Measurements from ENCODE around the gene TP53I11. TPM values are rescaled to one million over a fixed set of nuclear protein-coding genes. Genes with fewer than 3 reads are reported as not detected.

The TP53I11 gene
- total and polyA plus RNA-seq, 2 experiments from 2014 or later: 23.5 to 43.9 TPM

DNA sequence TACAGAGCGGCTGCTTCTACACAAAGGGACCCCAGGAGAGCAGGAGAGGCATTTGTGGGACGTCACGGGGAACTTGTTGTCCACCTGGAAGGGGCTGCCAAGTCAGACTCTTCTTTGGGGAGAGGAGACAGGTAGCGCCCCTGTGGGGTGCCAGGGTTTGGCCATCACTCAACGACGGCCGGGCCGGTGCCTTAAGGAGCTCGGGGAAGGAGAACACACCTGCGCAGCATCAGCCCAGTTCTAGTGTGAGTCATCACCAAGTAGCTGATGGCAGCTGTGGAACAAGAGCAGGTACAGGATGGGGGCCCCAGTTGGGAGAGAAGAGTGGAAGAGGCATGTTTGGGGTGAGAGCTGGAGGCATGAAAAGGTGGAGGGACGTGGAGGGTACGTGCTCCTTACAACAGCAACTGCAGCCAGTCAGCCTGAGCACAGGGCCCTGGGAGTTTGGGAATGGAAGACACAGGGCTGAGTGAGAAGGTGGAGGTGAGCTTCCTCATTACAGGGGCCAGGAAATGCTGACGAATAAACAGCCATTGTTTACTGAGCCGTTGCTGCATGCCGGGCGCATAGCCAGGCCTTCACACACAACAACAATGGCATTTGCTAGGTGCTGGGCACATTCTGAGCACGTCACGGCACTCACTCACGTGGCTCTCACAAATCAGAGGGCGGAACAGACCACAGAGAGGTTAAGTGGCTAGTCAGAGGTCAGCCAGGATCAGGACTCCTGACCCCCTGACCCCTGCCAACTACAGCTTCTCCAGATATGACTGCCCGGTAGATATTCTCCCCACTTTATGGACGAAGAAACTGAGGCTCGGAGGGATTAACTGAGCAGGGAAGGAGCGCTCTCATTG lies 29.1 kb upstream of the TP53I11 start:
- Histone ChIP-seq H3K4me3 (no peak overlapping the region), H3K27me3 (ENCODE audit: insufficient read depth) (no peaks in the 10 kb centered on the region), H3K36me3 (ENCODE audit: insufficient read depth) (no peaks in the 10 kb centered on the region), H3K79me2 (replicated peaks; ENCODE audit: insufficient read depth) (no peaks in the 10 kb centered on the region), H4K20me1 (replicated peaks; ENCODE audit: insufficient read depth) (no peaks in the 10 kb centered on the region), H3F3A (replicated peaks; ENCODE audit: low read depth) (0 out of 2 replicates have a peak, but pooled peaks cover 6% of the 10 kb centered on the region), H3K4me1 (ENCODE audit: insufficient read depth) (peaks cover 16% of the 10 kb centered on the region; the same call in 1 of the 2 replicates), H2AFZ (peak overlapping the region; percentile 97), H3K4me2 (peak overlapping the region; percentile 51), H3K27ac (ENCODE audit: low read depth) (no peak overlapping the region), H3K9me2 (ENCODE audit: insufficient read depth) (no peaks in the 10 kb centered on the region)
- DNase-seq (ENCODE audit: low spot score): peak; percentile 43
- no peak for TF ChIP-seq EZH2phosphoT487 (IDR thresholded peaks at IDR 0.05; ENCODE audit: unreplicated experiment)
- peak; percentile 30 for ATAC-seq
- Mint-ChIP-seq H3K36me3 (ENCODE audit: low read depth) (no peaks in the 10 kb centered on the region), H3K9me3 (no peaks in the 10 kb centered on the region), H3K4me1 (peaks cover 25% of the 10 kb centered on the region), H3K27me3 (ENCODE audit: insufficient read depth, low read depth, poor library complexity) (peaks cover 12% of the 10 kb centered on the region), H3K27ac (peak overlapping the region; percentile 15; the same call in 1 of the 2 replicates), H3K4me3 (peak overlapping the region; percentile 2; the same call in 1 of the 3 replicates)

GRCh38 chr11:44978961-44979331 lies 28.3 kb upstream of the TP53I11 start:
- Histone ChIP-seq H3K36me3 (ENCODE audit: insufficient read depth) (no peaks in the 10 kb centered on the region), H3K4me3 (no peak overlapping the region), H3K27me3 (ENCODE audit: insufficient read depth) (no peaks in the 10 kb centered on the region), H4K20me1 (replicated peaks; ENCODE audit: insufficient read depth) (no peaks in the 10 kb centered on the region), H3F3A (replicated peaks; ENCODE audit: low read depth) (0 out of 2 replicates have a peak, but pooled peaks cover 6% of the 10 kb centered on the region), H2AFZ (peak overlapping the region; percentile 97; the same call in 1 of the 2 replicates), H3K9me2 (ENCODE audit: insufficient read depth) (no peaks in the 10 kb centered on the region), H3K79me2 (replicated peaks; ENCODE audit: insufficient read depth) (no peaks in the 10 kb centered on the region), H3K27ac (ENCODE audit: low read depth) (no peak overlapping the region), H3K4me1 (ENCODE audit: insufficient read depth) (peaks cover 16% of the 10 kb centered on the region; the same call in 1 of the 2 replicates), H3K4me2 (peak overlapping the region; percentile 51; the same call in 1 of the 2 replicates)
- Mint-ChIP-seq H3K4me1 (peaks cover 26% of the 10 kb centered on the region), H3K4me3 (no peak overlapping the region), H3K27ac (0 out of 2 replicates have a peak overlapping the region, but pooled peaks have one; percentile 15), H3K9me3 (no peaks in the 10 kb centered on the region), H3K27me3 (ENCODE audit: insufficient read depth, low read depth, poor library complexity) (peaks cover 12% of the 10 kb centered on the region), H3K36me3 (ENCODE audit: low read depth) (no peaks in the 10 kb centered on the region)
- TF ChIP-seq ZNF114 (CRISPR knock-in tag; IDR thresholded peaks at IDR 0.05): no peak
- DNase-seq (ENCODE audit: low spot score): no peak
- ATAC-seq: peak; percentile 9

GRCh38 chr11:44978274-44978960 lies 27.7 kb upstream of the TP53I11 start:
- peaks cover 30% of the 10 kb centered on the region for H3K4me1 Mint-ChIP-seq
- H3K36me3 Mint-ChIP-seq (ENCODE audit: low read depth): no peaks in the 10 kb centered on the region
- no peaks in the 10 kb centered on the region for H3K36me3 ChIP-seq (ENCODE audit: insufficient read depth)
- ATAC-seq (no peak), DNase-seq (ENCODE audit: low spot score) (no peak)
- no peak overlapping the region for H3K4me2 ChIP-seq
- no peaks in the 10 kb centered on the region for H3K9me3 Mint-ChIP-seq
- H3F3A ChIP-seq (replicated peaks; ENCODE audit: low read depth): 0 out of 2 replicates have a peak, but pooled peaks cover 6% of the 10 kb centered on the region
- H4K20me1 ChIP-seq (replicated peaks; ENCODE audit: insufficient read depth): no peaks in the 10 kb centered on the region
- H3K4me1 ChIP-seq (ENCODE audit: insufficient read depth): peaks cover 16% of the 10 kb centered on the region; the same call in 1 of the 2 replicates
- peak overlapping the region; percentile 97; the same call in 1 of the 2 replicates for H2AFZ ChIP-seq
- no peak overlapping the region for H3K4me3 ChIP-seq
- H3K27me3 Mint-ChIP-seq (ENCODE audit: insufficient read depth, low read depth, poor library complexity): peaks cover 10% of the 10 kb centered on the region
- no peak overlapping the region for H3K27ac ChIP-seq (ENCODE audit: low read depth)
- H3K79me2 ChIP-seq (replicated peaks; ENCODE audit: insufficient read depth): no peaks in the 10 kb centered on the region
- no peaks in the 10 kb centered on the region for H3K27me3 ChIP-seq (ENCODE audit: insufficient read depth)
- H3K9me2 ChIP-seq (ENCODE audit: insufficient read depth): no peaks in the 10 kb centered on the region
- H3K4me3 Mint-ChIP-seq: no peak overlapping the region
- no peak overlapping the region for H3K27ac Mint-ChIP-seq
- TF ChIP-seq ZNF462 (CRISPR knock-in tag; IDR thresholded peaks at IDR 0.05) (no peak), POLR2AphosphoS5 (IDR thresholded peaks at IDR 0.05; ENCODE audit: low read depth) (no peak), CREB1 (CRISPR knock-in tag; IDR thresholded peaks at IDR 0.05; ENCODE audit: low read depth) (no peak)

All from GM23338 (cell line).